ENCODE results near the gene NAV2.

The NAV2 gene

GRCh38 chr11:20013346-20014066, 300.9 kb downstream of the NAV2 start:
- no peak for DNase-seq

GRCh38 chr11:20014067-20014402, 301.4 kb downstream of the NAV2 start:
- DNase-seq = no peak

- no peak for DNase-seq
These were observed 302.5 kb downstream of the NAV2 start for GRCh38 chr11:20015101-20015500.

GRCh38 chr11:20015529-20016427, 303.1 kb downstream of the NAV2 start:
- no peak for DNase-seq

GRCh38 chr11:20016526-20016925, 303.9 kb downstream of the NAV2 start:
- no peak for DNase-seq

- no peak for DNase-seq
These were observed 304.7 kb downstream of the NAV2 start for GRCh38 chr11:20017320-20017719.

GRCh38 chr11:20020198-20020597, 307.6 kb downstream of the NAV2 start:
- no peak for DNase-seq

- DNase-seq = no peak
These were observed 308.1 kb downstream of the NAV2 start for GRCh38 chr11:20020716-20021115.

- no peak for DNase-seq
These were observed 308.6 kb downstream of the NAV2 start for GRCh38 chr11:20021212-20021611.

- DNase-seq = no peak
These were observed 309.2 kb downstream of the NAV2 start for GRCh38 chr11:20021771-20022362.

GRCh38 chr11:20022363-20023081, 309.9 kb downstream of the NAV2 start:
- DNase-seq = peak in 1 of 2 experiments; percentile 31

GRCh38 chr11:20023082-20023426, 310.4 kb downstream of the NAV2 start:
- DNase-seq = no peak

- DNase-seq = no peak
These were observed 311.7 kb downstream of the NAV2 start for GRCh38 chr11:20024172-20024935.

GRCh38 chr11:20025332-20025840, 312.7 kb downstream of the NAV2 start:
- DNase-seq = no peak

- DNase-seq = peak; percentile 35 to 44
These were observed 314.3 kb downstream of the NAV2 start for GRCh38 chr11:20026629-20027555.

GRCh38 chr11:20027556-20028013, 314.9 kb downstream of the NAV2 start:
- no peak for DNase-seq

- DNase-seq = no peak
These were observed 316.6 kb downstream of the NAV2 start for GRCh38 chr11:20029193-20029592.

- no peak for DNase-seq
These were observed 317.8 kb downstream of the NAV2 start for GRCh38 chr11:20030472-20030871.

GRCh38 chr11:20031155-20032001, 318.7 kb downstream of the NAV2 start:
- DNase-seq = no peak

- DNase-seq = no peak
These were observed 319.5 kb downstream of the NAV2 start for GRCh38 chr11:20032127-20032526.

All from NCI-H187 (cell line).